ENCODE results near the gene IKZF4. TPM values are rescaled to one million over a fixed set of nuclear protein-coding genes. Genes with fewer than 3 reads are reported as not detected.

IKZF4 gene
- total RNA-seq, 2 donors from 2014 or later = 11.7 to 12.0 TPM

DNA sequence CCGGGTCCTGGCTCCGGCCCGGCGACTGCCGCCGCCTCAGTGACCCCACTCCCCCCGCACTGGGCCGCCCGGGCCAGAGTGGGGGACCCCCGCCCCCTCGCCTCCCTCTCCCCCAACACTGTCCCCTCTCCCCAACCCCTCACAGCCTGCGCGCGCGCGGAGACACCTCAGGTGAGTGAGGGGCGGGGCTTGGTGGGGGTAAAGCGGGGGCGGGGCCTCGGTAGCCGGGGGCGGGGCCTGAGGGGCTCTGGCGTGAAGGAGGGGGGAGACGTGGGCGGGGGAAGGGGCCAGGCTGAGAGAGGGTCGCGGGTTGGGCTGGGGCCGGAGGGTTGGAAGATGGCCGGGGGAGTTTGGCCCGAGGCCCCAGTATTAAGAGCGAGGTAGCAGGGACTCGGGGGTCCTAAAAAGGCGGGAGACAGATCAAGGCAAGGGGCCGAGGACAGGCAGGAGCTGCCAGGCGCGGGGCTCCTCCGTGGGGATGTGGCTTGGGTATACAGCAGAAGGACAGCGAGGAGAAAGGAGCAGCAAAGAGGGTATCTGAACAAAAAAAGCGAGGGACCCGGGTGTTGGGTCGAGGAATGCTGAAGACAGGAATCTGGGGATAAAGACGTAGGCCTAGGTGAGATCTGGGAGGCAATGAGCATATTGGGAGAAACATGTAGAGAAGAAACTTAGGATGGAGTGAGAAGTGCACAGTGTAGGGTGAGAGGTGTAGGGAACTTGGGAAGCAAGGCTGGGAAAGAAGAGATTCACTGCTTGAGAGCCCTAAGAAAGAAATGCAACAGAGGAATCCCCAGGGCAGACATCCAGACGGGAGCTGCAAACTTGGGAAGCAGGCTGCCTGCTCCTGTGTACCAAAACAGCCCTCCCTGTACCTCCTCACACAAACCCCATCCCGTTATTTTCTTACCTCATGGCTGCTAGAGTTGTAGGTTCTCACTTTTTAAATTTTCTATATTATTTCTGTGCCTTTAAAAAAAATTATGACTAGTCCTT is 13.0 kb upstream of the IKZF4 start:
- Mint-ChIP-seq H3K27me3 (no peaks in the 10 kb centered on the region), H3K9me3 (no peaks in the 10 kb centered on the region), H3K36me3 (no peaks in the 10 kb centered on the region), H3K27ac (peak overlapping the region; percentile 62 to 83), H3K4me3 (peak overlapping the region; percentile 85), H3K4me1 (ENCODE audit: low read depth in 2 of 2) (peaks cover 16 to 18% of the 10 kb centered on the region in 2 donors)
- DNase-seq (ENCODE audit: low spot score) (peak; percentile 63), ATAC-seq (peak; percentile 83 to 85)

DNA sequence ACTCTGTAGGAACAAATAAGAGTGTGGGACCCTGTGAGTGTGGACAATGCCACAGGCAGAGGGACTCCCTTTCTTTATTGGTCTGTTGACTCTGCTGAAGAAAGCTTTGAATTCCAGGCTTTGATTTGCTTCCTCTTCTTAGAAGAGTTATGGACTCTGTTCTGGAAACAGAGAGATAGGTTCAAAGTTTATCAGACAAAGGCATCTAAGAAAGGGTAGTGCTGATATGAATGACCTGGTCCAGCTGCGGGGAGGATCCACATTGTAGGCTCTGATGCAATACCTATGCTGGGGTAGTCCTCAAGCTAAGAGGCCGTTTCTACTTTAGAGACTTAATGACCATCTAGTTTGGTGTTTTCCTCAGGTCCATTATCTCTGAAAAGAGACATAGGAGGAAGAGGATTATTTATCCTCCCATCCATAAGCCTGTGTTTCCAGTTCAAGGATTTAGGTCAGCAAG is 10.7 kb upstream of the IKZF4 start:
- ATAC-seq (no peak), DNase-seq (ENCODE audit: low spot score) (no peak)
- no peaks in the 10 kb centered on the region for H3K36me3 Mint-ChIP-seq
- no peak overlapping the region for H3K4me3 Mint-ChIP-seq
- H3K27ac Mint-ChIP-seq = no peak overlapping the region
- peaks cover 13 to 16% of the 10 kb centered on the region in 2 donors for H3K4me1 Mint-ChIP-seq (ENCODE audit: low read depth in 2 of 2)
- no peaks in the 10 kb centered on the region for H3K27me3 Mint-ChIP-seq
- H3K9me3 Mint-ChIP-seq = no peaks in the 10 kb centered on the region

- DNase-seq (ENCODE audit: low spot score) (no peak), ATAC-seq (no peak)
- Mint-ChIP-seq H3K27ac (no peak overlapping the region), H3K4me3 (no peak overlapping the region), H3K27me3 (no peaks in the 10 kb centered on the region), H3K9me3 (no peaks in the 10 kb centered on the region), H3K4me1 (ENCODE audit: low read depth in 2 of 2) (peaks cover 13 to 16% of the 10 kb centered on the region in 2 donors), H3K36me3 (no peaks in the 10 kb centered on the region)
Observed at GRCh38 chr12:56011509-56012090, 9.2 kb upstream of the IKZF4 start.

- H3K4me3 Mint-ChIP-seq = no peak overlapping the region
- no peaks in the 10 kb centered on the region for H3K27me3 Mint-ChIP-seq
- no peaks in the 10 kb centered on the region for H3K36me3 Mint-ChIP-seq
- ATAC-seq (no peak), DNase-seq (ENCODE audit: low spot score) (no peak)
- H3K4me1 Mint-ChIP-seq (ENCODE audit: low read depth in 2 of 2) = peaks cover 4 to 5% of the 10 kb centered on the region in 2 donors
- H3K27ac Mint-ChIP-seq = no peak overlapping the region
- H3K9me3 Mint-ChIP-seq = no peaks in the 10 kb centered on the region
Observed at GRCh38 chr12:56013482-56013881, 7.4 kb upstream of the IKZF4 start.

GRCh38 chr12:56014205-56014604 is 6.6 kb upstream of the IKZF4 start:
- Mint-ChIP-seq H3K27me3 (no peaks in the 10 kb centered on the region), H3K27ac (no peak overlapping the region), H3K4me3 (no peak overlapping the region), H3K9me3 (no peaks in the 10 kb centered on the region), H3K36me3 (no peaks in the 10 kb centered on the region), H3K4me1 (ENCODE audit: low read depth in 2 of 2) (peaks cover under 1% of the 10 kb centered on the region in 2 donors)
- no peak for ATAC-seq
- DNase-seq (ENCODE audit: low spot score) = no peak

DNA sequence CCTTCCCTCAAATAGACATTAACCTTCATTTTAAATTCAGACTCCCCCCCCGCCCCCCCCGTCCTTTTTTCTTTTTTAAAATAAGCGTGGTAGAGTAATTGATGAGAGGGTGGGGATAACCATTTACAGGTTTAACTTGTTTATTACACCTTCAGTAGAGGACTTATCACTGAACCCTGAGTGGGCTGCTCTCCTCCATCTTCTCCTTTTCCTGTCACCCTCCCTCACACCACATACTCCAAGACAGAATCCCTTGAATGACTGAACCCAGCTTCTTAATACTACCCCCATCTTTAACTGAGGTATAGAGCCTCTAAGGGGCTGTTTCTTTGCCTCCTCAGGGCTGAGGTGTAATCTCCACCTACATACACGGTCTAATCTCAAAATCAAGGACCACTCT is 3.7 kb upstream of the IKZF4 start:
- Mint-ChIP-seq H3K4me3 (no peak overlapping the region), H3K9me3 (no peaks in the 10 kb centered on the region), H3K27ac (no peak overlapping the region), H3K36me3 (no peaks in the 10 kb centered on the region), H3K4me1 (ENCODE audit: low read depth in 2 of 2) (peaks cover 11 to 12% of the 10 kb centered on the region in 2 donors), H3K27me3 (no peaks in the 10 kb centered on the region)
- DNase-seq (ENCODE audit: low spot score) (no peak), ATAC-seq (no peak)

- no peak overlapping the region for H3K4me3 Mint-ChIP-seq
- peaks cover 11 to 13% of the 10 kb centered on the region in 2 donors for H3K4me1 Mint-ChIP-seq (ENCODE audit: low read depth in 2 of 2)
- no peaks in the 10 kb centered on the region for H3K27me3 Mint-ChIP-seq
- no peak for ATAC-seq
- H3K9me3 Mint-ChIP-seq = no peaks in the 10 kb centered on the region
- no peak overlapping the region for H3K27ac Mint-ChIP-seq
- DNase-seq (ENCODE audit: low spot score) = no peak
- H3K36me3 Mint-ChIP-seq = no peaks in the 10 kb centered on the region
Observed at GRCh38 chr12:56018356-56018755, 2.5 kb upstream of the IKZF4 start.

GRCh38 chr12:56021889-56022497 is 1.1 kb downstream of the IKZF4 start:
- no peak for DNase-seq (ENCODE audit: low spot score)
- ATAC-seq = no peak

DNA sequence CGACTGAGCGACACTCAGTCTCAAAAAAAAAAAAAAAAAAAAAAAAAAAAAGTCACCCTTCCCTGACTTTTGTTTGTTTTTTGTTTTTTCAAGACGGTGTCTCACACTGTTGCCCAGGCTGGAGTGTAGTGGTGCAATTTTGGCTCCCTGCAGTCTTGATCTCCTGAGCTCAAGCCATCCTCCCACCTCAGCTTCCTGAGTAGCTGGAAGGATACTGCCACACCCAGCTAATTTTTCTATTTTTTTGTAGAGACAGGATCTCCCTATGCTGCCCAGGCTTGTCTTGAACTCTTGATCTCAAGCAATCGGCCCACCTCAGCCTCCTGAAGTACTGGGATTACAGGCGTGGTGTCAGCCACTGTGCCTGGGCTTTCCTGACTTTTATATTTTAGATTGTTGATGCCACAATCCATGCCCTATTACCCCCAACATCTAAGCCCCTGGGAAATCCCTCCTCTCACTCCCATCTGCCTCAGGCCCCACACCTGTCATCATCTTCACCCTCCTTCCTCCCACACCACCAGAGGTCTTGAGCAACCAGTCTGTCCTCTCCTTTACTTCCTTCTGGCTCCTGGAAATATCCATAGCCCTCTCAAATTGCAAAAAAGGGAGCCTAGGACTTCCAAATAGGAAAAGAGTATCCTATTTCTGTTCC is 7.8 kb downstream of the IKZF4 start:
- Mint-ChIP-seq H3K27me3 (no peaks in the 10 kb centered on the region), H3K36me3 (peaks cover 6% of the 10 kb centered on the region), H3K9me3 (no peaks in the 10 kb centered on the region), H3K4me1 (ENCODE audit: low read depth in 2 of 2) (no peaks in the 10 kb centered on the region), H3K27ac (no peak overlapping the region), H3K4me3 (no peak overlapping the region)
- ATAC-seq = no peak
- DNase-seq (ENCODE audit: low spot score) = no peak

More at GRCh38 chr12:56021889-56022497, 1.1 kb downstream of the IKZF4 start:
- Mint-ChIP-seq H3K9me3 (no peaks in the 10 kb centered on the region), H3K4me3 (peak overlapping the region; percentile 90), H3K36me3 (no peaks in the 10 kb centered on the region), H3K4me1 (ENCODE audit: low read depth in 2 of 2) (peaks cover 11 to 13% of the 10 kb centered on the region in 2 donors), H3K27me3 (no peaks in the 10 kb centered on the region), H3K27ac (peak overlapping the region; percentile 64 to 93)

- Mint-ChIP-seq H3K4me3 (no peak overlapping the region), H3K27me3 (no peaks in the 10 kb centered on the region), H3K9me3 (no peaks in the 10 kb centered on the region), H3K27ac (no peak overlapping the region), H3K36me3 (peaks cover 6% of the 10 kb centered on the region), H3K4me1 (ENCODE audit: low read depth in 2 of 2) (no peaks in the 10 kb centered on the region)
- DNase-seq (ENCODE audit: low spot score) = no peak
- no peak for ATAC-seq
Observed at GRCh38 chr12:56029166-56029519, 8.3 kb downstream of the IKZF4 start.

DNA sequence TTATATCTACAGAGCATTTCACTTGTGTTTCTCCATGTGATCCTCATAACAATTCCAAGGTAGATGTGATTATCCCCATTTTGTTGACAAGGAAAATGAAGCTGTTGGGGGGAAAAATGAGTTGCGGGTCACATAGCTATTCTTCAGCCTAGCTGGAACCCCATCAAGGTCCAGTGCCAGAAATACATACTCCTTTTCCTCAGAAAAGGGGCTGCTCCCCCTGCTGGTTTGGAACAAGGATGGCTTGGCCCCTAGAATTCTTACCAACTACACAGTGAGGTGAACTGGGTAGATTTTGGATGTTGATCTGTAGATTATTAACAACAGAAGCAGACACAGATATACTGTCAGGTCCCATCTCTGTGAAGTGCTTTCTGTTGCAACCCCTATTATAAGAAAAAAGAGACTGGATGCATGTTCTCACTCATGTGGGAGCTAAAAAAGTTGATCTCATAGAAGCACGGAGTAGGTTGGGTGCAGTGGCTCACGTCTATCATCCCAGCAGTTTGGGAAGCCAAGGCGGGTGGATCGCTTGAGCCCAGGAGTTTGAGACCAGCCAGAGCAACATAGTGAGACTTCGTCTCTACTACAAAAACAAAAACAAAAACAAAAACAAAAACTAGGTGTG is 8.9 kb downstream of the IKZF4 start:
- Mint-ChIP-seq H3K36me3 (peaks cover 6% of the 10 kb centered on the region), H3K27ac (no peak overlapping the region), H3K4me3 (no peak overlapping the region), H3K9me3 (no peaks in the 10 kb centered on the region), H3K4me1 (ENCODE audit: low read depth in 2 of 2) (no peaks in the 10 kb centered on the region), H3K27me3 (no peaks in the 10 kb centered on the region)
- DNase-seq (ENCODE audit: low spot score) (no peak), ATAC-seq (no peak)

DNA sequence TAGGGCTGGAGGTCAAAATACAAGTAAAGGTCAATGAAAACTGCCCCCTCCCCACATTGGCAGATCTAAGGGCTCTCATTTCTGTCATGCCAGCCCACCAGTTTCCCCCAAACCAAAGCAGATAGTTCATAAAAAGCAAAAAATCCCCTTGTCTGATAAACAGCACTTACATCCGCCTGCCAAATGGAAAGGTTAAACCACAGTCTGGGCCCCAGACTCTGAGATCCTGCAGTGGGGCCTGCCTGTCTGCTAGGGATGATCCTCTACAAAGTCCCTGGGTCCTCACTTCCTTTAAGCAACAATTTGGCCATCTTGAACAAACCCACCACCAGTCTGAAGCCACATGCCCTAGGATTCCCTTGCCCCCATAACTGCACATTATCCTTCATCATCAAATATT is 11.1 kb downstream of the IKZF4 start:
- ATAC-seq = no peak
- H3K4me1 Mint-ChIP-seq (ENCODE audit: low read depth in 2 of 2) = peaks cover 0 to 7% of the 10 kb centered on the region in 2 donors
- H3K27ac Mint-ChIP-seq = peak overlapping the region in 1 of 2 donors; percentile 22
- H3K9me3 Mint-ChIP-seq = no peaks in the 10 kb centered on the region
- H3K36me3 Mint-ChIP-seq = peaks cover 15% of the 10 kb centered on the region
- no peak for DNase-seq (ENCODE audit: low spot score)
- no peak overlapping the region for H3K4me3 Mint-ChIP-seq
- H3K27me3 Mint-ChIP-seq = no peaks in the 10 kb centered on the region

Data from natural killer cell treated with Interleukin-12 subunit alpha and Interleukin-12 subunit beta and Interleukin-15 and Interleukin-18, amount 100 ng/mL, for 72 hours (primary cell).